GM12878 (cell line): ENCODE data around the gene TSPAN2. TPM values are rescaled to one million over a fixed set of nuclear protein-coding genes. Genes with fewer than 3 reads are reported as not detected.

Experiments used
- ATAC-seq: fragments of 200-7000 bp; cut with Tn5 transposase; 3 replicates; pipeline ENCODE4 v1.9.1; 2020; ENCODE audit warnings: mild to moderate bottlenecking, moderate library complexity
- BruUV-seq: library from RNA; stranded (reverse); fragments of 400-500 nt; replicated peaks from 2 replicates; lab custom pipeline; 2021; lab: Mats Ljungman, UMichigan
- CTCF ChIA-PET: fragments of 300-600 bp; sonication (Branson Sonifier 250); formaldehyde crosslinking; extraction: SDS; loops from one replicate; lab custom pipeline; 2021; ENCODE audit warnings: inconsistent platforms; lab: Yijun Ruan, JAX
- POLR2A ChIA-PET: fragments of 350-600 bp; formaldehyde crosslinking; extraction: SDS; loops from one replicate; lab custom pipeline; 2021; ENCODE audit warnings: inconsistent platforms; lab: Charles Lee
- RAD21 ChIA-PET: fragments of 300-600 bp; sonication (Branson Sonifier 250); formaldehyde crosslinking; loops from one replicate; lab custom pipeline; 2023; ENCODE audit warnings: antibody characterized with exemption; ENCODE audit not compliant: unreplicated experiment; lab: Charles Lee
- SMC1A ChIA-PET: fragments of 300-600 bp; sonication (Branson Sonifier 250); formaldehyde crosslinking; loops from one replicate; lab custom pipeline; 2023; ENCODE audit not compliant: unreplicated experiment, uncharacterized antibody; lab: Charles Lee
- DNase-seq: peaks from one replicate; pipeline ENCODE4 v3.0.0-alpha.2; 2011; ENCODE audit warnings: low read depth, low spot score
- FAIRE-seq: peaks from 3 replicates; lab custom pipeline; 2011; peaks lifted over from hg19 to GRCh38; lab: Jason Lieb, UNC
- H2AFZ ChIP-seq: 2 replicates; pipeline ENCODE4 v1.6.0; 2011; ENCODE audit warnings: low read depth, low read length, control low read depth; ENCODE audit not compliant: control insufficient read depth
- H3K27ac ChIP-seq: 2 replicates; pipeline ENCODE4 v1.5.1; 2011; ENCODE audit warnings: control low read depth; ENCODE audit not compliant: control insufficient read depth, insufficient read depth
- H3K27me3 ChIP-seq, 2 experiments: replicated peaks in 1 of 2; 2 replicates each; pipeline versions ENCODE4 v1.6.0 to v1.6.1; 2011; ENCODE audit warnings: low read length in 1 of 2; ENCODE audit not compliant: control insufficient read depth in 2 of 2, insufficient read depth in 2 of 2
- H3K36me3 ChIP-seq, 2 experiments: 2 replicates each; pipeline ENCODE4 v1.5.1; 2011; ENCODE audit warnings: low read length in 1 of 2; ENCODE audit not compliant: control insufficient read depth in 2 of 2, insufficient read depth in 2 of 2
- H3K4me1 ChIP-seq: 2 replicates; pipeline ENCODE4 v1.6.1; 2011; ENCODE audit warnings: mild to moderate bottlenecking, low read length, moderate library complexity, mixed read lengths; ENCODE audit not compliant: control insufficient read depth, insufficient read depth
- H3K4me2 ChIP-seq: 2 replicates; pipeline ENCODE4 v1.6.0; 2011; ENCODE audit warnings: control low read depth; ENCODE audit not compliant: control insufficient read depth, insufficient read depth
- H3K4me3 ChIP-seq: fragments of 200-600 bp; sonication (generic); 2 replicates; pipeline ENCODE4 v1.5.1; 2016
- H3K79me2 ChIP-seq: 2 replicates; pipeline ENCODE4 v1.6.0; 2011; ENCODE audit warnings: low read length; ENCODE audit not compliant: control insufficient read depth, insufficient read depth
- H3K9ac ChIP-seq: 2 replicates; pipeline ENCODE4 v1.8.0; 2011; ENCODE audit warnings: low read length, control low read depth, mixed read lengths; ENCODE audit not compliant: control insufficient read depth, insufficient read depth
- H3K9me3 ChIP-seq: replicated peaks from 3 replicates; pipeline ENCODE4 v1.5.1; 2011; ENCODE audit warnings: mild to moderate bottlenecking, low read length; ENCODE audit not compliant: control insufficient read depth, insufficient read depth
- H4K20me1 ChIP-seq: 2 replicates; pipeline ENCODE4 v1.6.0; 2011; ENCODE audit not compliant: control insufficient read depth, insufficient read depth
- BRCA1 ChIP-seq: IDR thresholded peaks from 2 replicates; pipeline ENCODE4 v1.6.1; 2011; ENCODE audit warnings: low read depth, low read length, improper control_type of control experiment
- CHD2 ChIP-seq: IDR thresholded peaks from 2 replicates; pipeline ENCODE4 v1.6.1; 2011; ENCODE audit warnings: low read depth, low read length, improper control_type of control experiment, borderline replicate concordance
- EED ChIP-seq: sonication (generic); IDR thresholded peaks from 2 replicates; pipeline ENCODE4 v1.6.1; 2016; ENCODE audit warnings: antibody characterized with exemption, low read depth
- ETV6 ChIP-seq, 2 experiments: fragments of 450-650 bp in 1 of 2; IDR thresholded peaks in 1 of 2; conservative IDR thresholded peaks in 1 of 2; 2 replicates each; pipeline ENCODE4 v1.6.1; 2014; ENCODE audit warnings: antibody characterized with exemption in 1 of 2, borderline replicate concordance in 1 of 2, low read depth in 1 of 2, mild to moderate bottlenecking in 1 of 2, moderate library complexity in 1 of 2
- NBN ChIP-seq: fragments of 450-650 bp; IDR thresholded peaks from 2 replicates; pipeline ENCODE4 v1.6.1; 2016
- PAX8 ChIP-seq: fragments of 450-650 bp; IDR thresholded peaks from 2 replicates; pipeline ENCODE4 v1.6.1; 2017; ENCODE audit warnings: mild to moderate bottlenecking, moderate library complexity
- STAT3 ChIP-seq: IDR thresholded peaks from 2 replicates; pipeline ENCODE4 v1.6.1; 2011; ENCODE audit warnings: low read depth, low read length, improper control_type of control experiment
- YY1 ChIP-seq: IDR thresholded peaks from 2 replicates; pipeline ENCODE4 v1.6.1; 2011; ENCODE audit warnings: low read depth, mild to moderate bottlenecking, low read length
- WGBS: methylation state at CpG from one replicate; pipeline ENCODE4 v1.1.6; 2016; ENCODE audit warnings: low lambda C conversion rate; ENCODE audit not compliant: insufficient replicate concordance, insufficient coverage; ENCODE audit errors: missing lambda C conversion rate; 5-methylcytosine and 5-hydroxymethylcytosine counted together
- in situ Hi-C: fragments of 300-500 bp; cut with MboI; formaldehyde crosslinking; loops from 9 replicates; pipeline ENCODE4 v1.14.3; 2018; ENCODE audit warnings: mixed read lengths
- intact Hi-C: fragments of 100-400 bp; cut with micrococcal nuclease; formaldehyde crosslinking; loops from one replicate; pipeline ENCODE4 v1.14.2; 2022; ENCODE audit not compliant: unreplicated experiment
- polyA plus RNA-seq, 11 experiments: library from polyadenylated mRNA; depleted of rRNA in 4 of 11; unstranded in 6 of 11; stranded (reverse) in 5 of 11; fragments of >200 nt; fragmentation: Nextera tagmentation in 4 of 11; fragmentation: Illumina TruSeq in 1 of 11; extraction: Ambion mirVana in 4 of 11; extraction: Trizol in 1 of 11; gene quantifications; 1 replicate in 1 of 11; 2 replicates in 10 of 11; pipeline versions ENCODE4 v1.2.1 to v1.2.3, GENCODE V29; 2011 to 2016; ENCODE audit warnings: inconsistent platforms in 2 of 11, missing spikeins in 2 of 11, low read depth in 1 of 11
- total RNA-seq, 4 experiments: library from RNA; depleted of rRNA in 3 of 4; stranded (reverse); fragments of >200 nt in 3 of 4; fragmentation: Illumina TruSeq in 1 of 4; extraction: Trizol in 1 of 4; gene quantifications; 2 replicates each; pipeline versions ENCODE4 v1.2.1 to v1.2.3, GENCODE V29; 2013 to 2021
- TF ChIP-seq, protein P1 (sequence below): IDR thresholded peaks from 2 replicates; pipeline ENCODE4 v1.6.1; 2012; ENCODE audit warnings: low read length, inconsistent platforms
- TF ChIP-seq, protein P2 (sequence below): fragments of 450-650 bp; IDR thresholded peaks from 2 replicates; pipeline ENCODE4 v1.6.1; 2017; ENCODE audit warnings: mild to moderate bottlenecking
- TF ChIP-seq, protein P3 (sequence below): fragments of 450-650 bp; formaldehyde crosslinking; IDR thresholded peaks from 2 replicates; pipeline ENCODE4 v1.4.0; 2022; ENCODE audit warnings: mild to moderate bottlenecking, moderate library complexity
- TF ChIP-seq, protein P4 (sequence below): fragments of 450-650 bp; IDR thresholded peaks from 2 replicates; pipeline ENCODE4 v1.6.1; 2018; ENCODE audit warnings: borderline replicate concordance, mild to moderate bottlenecking; ENCODE audit not compliant: partially characterized antibody

TSPAN2 gene
- total and polyA plus RNA-seq, 10 of the 15 experiments (the other 5 are each of a cell fraction or from before 2014, with no cell fraction given) = under 0.01 to 0.73 TPM; not detected in 8

DNA sequence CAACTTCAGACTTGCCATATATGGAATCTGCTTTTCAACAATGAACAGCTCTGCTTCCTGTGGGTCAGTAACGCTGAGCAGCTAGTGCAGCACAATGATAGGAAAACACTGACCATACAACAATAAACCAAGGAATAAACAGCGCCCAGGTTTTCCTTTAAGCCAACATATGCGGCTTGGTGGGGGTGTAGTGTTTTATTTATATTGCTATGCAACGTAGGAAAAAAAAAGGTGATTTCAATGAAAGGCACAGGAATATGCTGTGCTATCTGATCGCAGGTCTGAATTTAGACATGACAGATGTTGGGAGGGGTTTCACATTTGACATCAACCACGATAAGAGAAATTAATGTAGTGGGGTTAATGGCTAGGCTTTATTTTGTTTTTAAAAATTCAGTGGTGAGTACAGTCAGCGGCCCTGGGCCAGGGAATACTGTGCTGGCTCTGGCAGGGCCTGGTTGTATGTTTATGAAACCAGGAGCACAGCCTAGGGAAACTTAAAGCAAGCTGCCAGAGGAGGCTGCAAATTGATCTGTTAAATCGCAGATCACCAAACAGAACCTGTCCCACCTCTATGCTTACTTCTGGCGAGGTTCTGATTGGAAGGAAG lies 4.3 kb downstream of the TSPAN2 start (continued):
- TF ChIP-seq, protein P1, sequence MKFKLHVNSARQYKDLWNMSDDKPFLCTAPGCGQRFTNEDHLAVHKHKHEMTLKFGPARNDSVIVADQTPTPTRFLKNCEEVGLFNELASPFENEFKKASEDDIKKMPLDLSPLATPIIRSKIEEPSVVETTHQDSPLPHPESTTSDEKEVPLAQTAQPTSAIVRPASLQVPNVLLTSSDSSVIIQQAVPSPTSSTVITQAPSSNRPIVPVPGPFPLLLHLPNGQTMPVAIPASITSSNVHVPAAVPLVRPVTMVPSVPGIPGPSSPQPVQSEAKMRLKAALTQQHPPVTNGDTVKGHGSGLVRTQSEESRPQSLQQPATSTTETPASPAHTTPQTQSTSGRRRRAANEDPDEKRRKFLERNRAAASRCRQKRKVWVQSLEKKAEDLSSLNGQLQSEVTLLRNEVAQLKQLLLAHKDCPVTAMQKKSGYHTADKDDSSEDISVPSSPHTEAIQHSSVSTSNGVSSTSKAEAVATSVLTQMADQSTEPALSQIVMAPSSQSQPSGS = no peak

DNA sequence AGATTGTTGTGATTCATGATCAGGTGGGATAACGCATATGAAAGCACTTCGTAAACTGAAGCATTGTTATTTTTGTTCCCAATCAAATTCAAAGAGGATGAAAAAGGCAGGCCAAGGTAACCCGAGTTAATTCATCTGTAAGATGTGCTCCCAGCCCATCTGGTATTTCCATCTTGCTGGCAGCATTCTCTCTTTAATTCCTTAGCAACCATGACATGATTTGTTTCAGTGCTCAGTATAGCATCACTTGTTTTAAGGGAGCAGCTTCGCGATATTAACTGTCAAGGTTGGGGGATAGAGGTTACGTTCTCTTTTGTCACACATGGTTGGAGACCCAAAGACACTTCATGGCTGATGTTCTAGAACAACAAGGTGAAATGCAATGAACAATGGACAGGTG lies 6.4 kb downstream of the TSPAN2 start:
- H2AFZ ChIP-seq = no peak overlapping the region
- no TSS peak for BruUV-seq
- no peaks in the 10 kb centered on the region for H3K4me1 ChIP-seq
- SMC1A ChIA-PET = interaction anchor here (1.0 to 11.4 kb wide), 2 partner anchors 14 to 29 kb away, joined by 3 to 77 read pairs; no protein-coding TSS in a partner anchor
- POLR2A ChIA-PET = interaction anchor here (2.4 kb wide), 1 partner anchor 12 kb away, joined by 12 read pairs; no protein-coding TSS in a partner anchor
- FAIRE-seq (no peak), DNase-seq (no peak), ATAC-seq (no peak)
- H4K20me1 ChIP-seq = no peaks in the 10 kb centered on the region
- no peak overlapping the region for H3K9ac ChIP-seq
- no peaks in the 10 kb centered on the region; a peak in 1 of 4 replicates for H3K27me3 ChIP-seq
- H3K79me2 ChIP-seq = no peaks in the 10 kb centered on the region
- CTCF ChIA-PET = interaction anchor here (0.9 to 2.0 kb wide), 3 partner anchors 18 to 30 kb away, joined by 3 to 7 read pairs (median 6); no protein-coding TSS in a partner anchor
- no peaks in the 10 kb centered on the region for H3K36me3 ChIP-seq
- no peak overlapping the region for H3K4me3 ChIP-seq
- H3K4me2 ChIP-seq = no peak overlapping the region
- in situ Hi-C loops = no loop called here
- intact Hi-C loops = no loop called here
- 56% methylated on average over 6 of the region's 6 CpGs for WGBS
- no peak overlapping the region for H3K27ac ChIP-seq
- RAD21 ChIA-PET = interaction anchor here (1.3 kb wide), 1 partner anchor 16 kb away, joined by 3 read pairs; no protein-coding TSS in a partner anchor
- H3K9me3 ChIP-seq = no peaks in the 10 kb centered on the region
- TF ChIP-seq BRCA1 = no peak
- TF ChIP-seq STAT3 = no peak
- TF ChIP-seq NBN = no peak
- TF ChIP-seq ETV6 (conservative IDR thresholded peaks at IDR 0.05 in 1 of 2, IDR thresholded peaks at IDR 0.05 in 1 of 2; ENCODE audit: borderline replicate concordance in 1 of 2, low read depth in 1 of 2) = no peak
- TF ChIP-seq, protein P2, sequence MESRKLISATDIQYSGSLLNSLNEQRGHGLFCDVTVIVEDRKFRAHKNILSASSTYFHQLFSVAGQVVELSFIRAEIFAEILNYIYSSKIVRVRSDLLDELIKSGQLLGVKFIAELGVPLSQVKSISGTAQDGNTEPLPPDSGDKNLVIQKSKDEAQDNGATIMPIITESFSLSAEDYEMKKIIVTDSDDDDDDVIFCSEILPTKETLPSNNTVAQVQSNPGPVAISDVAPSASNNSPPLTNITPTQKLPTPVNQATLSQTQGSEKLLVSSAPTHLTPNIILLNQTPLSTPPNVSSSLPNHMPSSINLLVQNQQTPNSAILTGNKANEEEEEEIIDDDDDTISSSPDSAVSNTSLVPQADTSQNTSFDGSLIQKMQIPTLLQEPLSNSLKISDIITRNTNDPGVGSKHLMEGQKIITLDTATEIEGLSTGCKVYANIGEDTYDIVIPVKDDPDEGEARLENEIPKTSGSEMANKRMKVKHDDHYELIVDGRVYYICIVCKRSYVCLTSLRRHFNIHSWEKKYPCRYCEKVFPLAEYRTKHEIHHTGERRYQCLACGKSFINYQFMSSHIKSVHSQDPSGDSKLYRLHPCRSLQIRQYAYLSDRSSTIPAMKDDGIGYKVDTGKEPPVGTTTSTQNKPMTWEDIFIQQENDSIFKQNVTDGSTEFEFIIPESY = no peak
- TF ChIP-seq YY1 = no peak
- no peak for TF ChIP-seq CHD2
- no peak for TF ChIP-seq PAX8
- TF ChIP-seq, protein P3, sequence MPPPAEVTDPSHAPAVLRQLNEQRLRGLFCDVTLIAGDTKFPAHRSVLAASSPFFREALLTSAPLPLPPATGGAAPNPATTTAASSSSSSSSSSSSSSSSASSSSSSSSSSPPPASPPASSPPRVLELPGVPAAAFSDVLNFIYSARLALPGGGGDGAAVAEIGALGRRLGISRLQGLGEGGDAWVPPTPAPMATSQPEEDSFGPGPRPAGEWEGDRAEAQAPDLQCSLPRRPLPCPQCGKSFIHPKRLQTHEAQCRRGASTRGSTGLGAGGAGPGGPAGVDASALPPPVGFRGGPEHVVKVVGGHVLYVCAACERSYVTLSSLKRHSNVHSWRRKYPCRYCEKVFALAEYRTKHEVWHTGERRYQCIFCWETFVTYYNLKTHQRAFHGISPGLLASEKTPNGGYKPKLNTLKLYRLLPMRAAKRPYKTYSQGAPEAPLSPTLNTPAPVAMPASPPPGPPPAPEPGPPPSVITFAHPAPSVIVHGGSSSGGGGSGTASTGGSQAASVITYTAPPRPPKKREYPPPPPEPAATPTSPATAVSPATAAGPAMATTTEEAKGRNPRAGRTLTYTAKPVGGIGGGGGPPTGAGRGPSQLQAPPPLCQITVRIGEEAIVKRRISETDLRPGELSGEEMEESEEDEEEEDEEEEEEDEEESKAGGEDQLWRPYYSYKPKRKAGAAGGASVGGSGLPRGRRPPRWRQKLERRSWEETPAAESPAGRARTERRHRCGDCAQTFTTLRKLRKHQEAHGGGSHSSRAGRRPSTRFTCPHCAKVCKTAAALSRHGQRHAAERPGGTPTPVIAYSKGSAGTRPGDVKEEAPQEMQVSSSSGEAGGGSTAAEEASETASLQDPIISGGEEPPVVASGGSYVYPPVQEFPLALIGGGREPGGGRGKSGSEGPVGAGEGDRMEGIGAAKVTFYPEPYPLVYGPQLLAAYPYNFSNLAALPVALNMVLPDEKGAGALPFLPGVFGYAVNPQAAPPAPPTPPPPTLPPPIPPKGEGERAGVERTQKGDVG = no peak
- TF ChIP-seq EED = no peak
- TF ChIP-seq, protein P4, sequence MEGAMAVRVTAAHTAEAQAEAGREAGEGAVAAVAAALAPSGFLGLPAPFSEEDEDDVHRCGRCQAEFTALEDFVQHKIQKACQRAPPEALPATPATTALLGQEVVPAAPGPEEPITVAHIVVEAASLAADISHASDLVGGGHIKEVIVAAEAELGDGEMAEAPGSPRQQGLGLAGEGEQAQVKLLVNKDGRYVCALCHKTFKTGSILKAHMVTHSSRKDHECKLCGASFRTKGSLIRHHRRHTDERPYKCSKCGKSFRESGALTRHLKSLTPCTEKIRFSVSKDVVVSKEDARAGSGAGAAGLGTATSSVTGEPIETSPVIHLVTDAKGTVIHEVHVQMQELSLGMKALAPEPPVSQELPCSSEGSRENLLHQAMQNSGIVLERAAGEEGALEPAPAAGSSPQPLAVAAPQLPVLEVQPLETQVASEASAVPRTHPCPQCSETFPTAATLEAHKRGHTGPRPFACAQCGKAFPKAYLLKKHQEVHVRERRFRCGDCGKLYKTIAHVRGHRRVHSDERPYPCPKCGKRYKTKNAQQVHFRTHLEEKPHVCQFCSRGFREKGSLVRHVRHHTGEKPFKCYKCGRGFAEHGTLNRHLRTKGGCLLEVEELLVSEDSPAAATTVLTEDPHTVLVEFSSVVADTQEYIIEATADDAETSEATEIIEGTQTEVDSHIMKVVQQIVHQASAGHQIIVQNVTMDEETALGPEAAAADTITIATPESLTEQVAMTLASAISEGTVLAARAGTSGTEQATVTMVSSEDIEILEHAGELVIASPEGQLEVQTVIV = no peak
